K562 (cell line): ENCODE measurements around the gene PSMA7. TPM values are rescaled to one million over a fixed set of nuclear protein-coding genes. Genes with fewer than 3 reads are reported as not detected.

Experiments
- EP300 ChIP-seq: IDR thresholded peaks from 2 replicates; pipeline ENCODE4 v1.6.1; 2012; ENCODE audit warnings: low read length, improper control_type of control experiment
- ETV5 ChIP-seq: sonication (generic); formaldehyde crosslinking; IDR thresholded peaks from 2 replicates; pipeline ENCODE4 v1.4.0; 2020; ENCODE audit warnings: low read depth, mild to moderate bottlenecking, missing genetic modification reagents
- FOS ChIP-seq: IDR thresholded peaks from 3 replicates; pipeline ENCODE4 v1.6.1; 2011; ENCODE audit not compliant: insufficient read length; ENCODE audit errors: extremely low read depth
- FOXA1 ChIP-seq: fragments of 450-650 bp; IDR thresholded peaks from 2 replicates; pipeline ENCODE4 v1.6.1; 2016; ENCODE audit warnings: mild to moderate bottlenecking, borderline replicate concordance
- GTF2E2 ChIP-seq: fragments of 200-800 bp; sonication (Bioruptor generic); IDR thresholded peaks from 2 replicates; pipeline ENCODE4 v1.6.1; 2016; ENCODE audit warnings: missing genetic modification characterization, missing compliant biosample characterization
- IFI16 ChIP-seq: fragments of 250-450 bp; sonication (Bioruptor Pico); IDR thresholded peaks from 2 replicates; pipeline ENCODE4 v2.1.2; 2022; ENCODE audit warnings: mild to moderate bottlenecking, inconsistent platforms
- MITF ChIP-seq: IDR thresholded peaks from 2 replicates; pipeline ENCODE4 v1.6.1; 2014; ENCODE audit warnings: antibody characterized with exemption
- NCOA6 ChIP-seq: fragments of 450-650 bp; IDR thresholded peaks from 2 replicates; pipeline ENCODE4 v1.6.1; 2017; ENCODE audit warnings: mild to moderate bottlenecking
- TCFL5 ChIP-seq: fragments of 250-450 bp; sonication (Bioruptor Pico); conservative IDR thresholded peaks from 2 replicates; pipeline ENCODE4 v1.6.1; 2021; ENCODE audit warnings: mild to moderate bottlenecking, moderate library complexity, matching md5 sums
- ZNF311 ChIP-seq: fragments of 250-450 bp; sonication (Bioruptor Pico); IDR thresholded peaks from 2 replicates; pipeline ENCODE4 v1.4.0; 2020; ENCODE audit warnings: mild to moderate bottlenecking, moderate library complexity
- ZNF318 ChIP-seq, 2 experiments: fragments of 450-650 bp; IDR thresholded peaks; 2 replicates each; pipeline ENCODE4 v1.6.1; 2016; ENCODE audit warnings: mild to moderate bottlenecking in 2 of 2, borderline replicate concordance in 1 of 2, low read depth in 1 of 2, moderate library complexity in 1 of 2
- ZNF655 ChIP-seq: fragments of 250-450 bp; sonication (Bioruptor Pico); IDR thresholded peaks from 2 replicates; pipeline ENCODE4 v1.5.0; 2021
- polyA plus RNA-seq, 8 experiments: library from polyadenylated mRNA; depleted of rRNA in 4 of 8; stranded (reverse) in 5 of 8; unstranded in 3 of 8; fragments of >200 nt; fragmentation: Nextera tagmentation in 2 of 8; fragmentation: Illumina TruSeq in 1 of 8; extraction: Ambion mirVana in 2 of 8; extraction: Trizol in 1 of 8; gene quantifications; 2 replicates each; pipeline versions ENCODE4 v1.2.1 to v1.2.3, GENCODE V29; 2011 to 2014; ENCODE audit warnings: inconsistent platforms in 1 of 8, missing spikeins in 1 of 8
- total RNA-seq, 7 experiments: library from RNA; depleted of rRNA in 6 of 7; stranded (reverse); fragments of >200 nt in 6 of 7; fragmentation: Illumina TruSeq in 2 of 7; extraction: Trizol in 2 of 7; gene quantifications; 2 replicates each; pipeline versions ENCODE4 v1.2.1 to v1.2.3, GENCODE V29; 2011 to 2021; ENCODE audit warnings: low replicate concordance in 1 of 7
- TF ChIP-seq, protein P1 (sequence below): fragments of 250-450 bp; sonication (Bioruptor Pico); IDR thresholded peaks from 2 replicates; pipeline ENCODE4 v1.4.0; 2020; ENCODE audit warnings: borderline replicate concordance

The PSMA7 gene
- total and polyA plus RNA-seq, 9 of the 15 experiments (the other 6 are each of a cell fraction or from before 2014, with no cell fraction given), result 257 to 510 (median 393) TPM

DNA sequence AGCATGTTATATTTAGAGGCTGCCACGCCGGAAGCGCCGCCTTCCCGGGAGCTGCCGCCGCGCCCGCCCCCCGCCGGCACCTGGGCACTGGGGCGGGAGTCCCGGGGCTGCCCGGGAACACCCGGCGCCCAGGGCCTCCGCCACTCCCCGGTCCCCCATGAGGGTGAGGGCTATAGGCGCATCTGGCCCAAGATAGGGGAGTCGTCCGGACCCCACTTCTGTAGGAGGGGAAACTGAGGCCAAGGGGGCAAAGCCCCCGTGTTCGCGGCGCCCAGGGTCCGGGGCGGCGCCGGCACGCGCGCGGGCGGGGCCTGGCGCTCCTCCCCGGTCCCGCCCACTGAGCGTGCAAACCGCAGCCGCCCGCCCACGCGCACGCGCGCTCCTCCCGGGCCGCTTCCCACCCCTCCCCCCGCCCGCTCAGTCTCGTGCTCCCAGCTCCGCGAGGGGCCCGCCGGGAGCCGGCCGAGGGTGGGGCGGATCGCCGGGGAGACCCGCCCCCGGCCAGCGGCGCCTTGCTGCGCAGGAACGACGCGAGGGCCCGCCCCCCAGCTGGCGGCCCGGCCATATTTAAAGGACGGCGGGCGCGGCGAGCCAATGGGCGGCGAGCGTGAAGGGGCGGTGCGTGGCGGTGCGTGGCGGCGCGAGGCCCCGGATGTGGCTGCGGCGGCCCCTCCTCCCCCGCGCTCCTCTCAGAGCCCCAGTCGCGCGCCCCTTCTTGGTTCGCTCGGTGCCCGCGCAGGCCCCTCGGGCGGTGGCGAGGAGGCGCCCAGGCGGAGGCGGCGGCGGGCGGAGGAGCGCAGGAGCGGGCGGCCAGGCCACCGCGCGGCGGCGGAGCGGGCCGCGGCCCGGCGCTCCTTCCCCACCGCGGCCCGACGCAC lies 21.2 kb downstream of the PSMA7 start, which contains the start of gene LSM14B (continued):
- TF ChIP-seq ZNF318 (IDR thresholded peaks at IDR 0.05; ENCODE audit: borderline replicate concordance in 1 of 2, low read depth in 1 of 2), result no peak
- no peak for TF ChIP-seq FOXA1
- no peak for TF ChIP-seq FOS
- TF ChIP-seq ZNF311, result no peak
- TF ChIP-seq MITF, result peak; percentile 93
- no peak for TF ChIP-seq NCOA6
- TF ChIP-seq ETV5, result no peak; the same call in 1 of the 2 replicates
- TF ChIP-seq IFI16 (CRISPR knock-in tag), result no peak
- TF ChIP-seq TCFL5 (CRISPR knock-in tag), result no peak
- TF ChIP-seq EP300, result peak; percentile 30; the same call in 1 of the 2 replicates
- no peak for TF ChIP-seq ZNF655 (CRISPR knock-in tag)
- TF ChIP-seq, protein P1, sequence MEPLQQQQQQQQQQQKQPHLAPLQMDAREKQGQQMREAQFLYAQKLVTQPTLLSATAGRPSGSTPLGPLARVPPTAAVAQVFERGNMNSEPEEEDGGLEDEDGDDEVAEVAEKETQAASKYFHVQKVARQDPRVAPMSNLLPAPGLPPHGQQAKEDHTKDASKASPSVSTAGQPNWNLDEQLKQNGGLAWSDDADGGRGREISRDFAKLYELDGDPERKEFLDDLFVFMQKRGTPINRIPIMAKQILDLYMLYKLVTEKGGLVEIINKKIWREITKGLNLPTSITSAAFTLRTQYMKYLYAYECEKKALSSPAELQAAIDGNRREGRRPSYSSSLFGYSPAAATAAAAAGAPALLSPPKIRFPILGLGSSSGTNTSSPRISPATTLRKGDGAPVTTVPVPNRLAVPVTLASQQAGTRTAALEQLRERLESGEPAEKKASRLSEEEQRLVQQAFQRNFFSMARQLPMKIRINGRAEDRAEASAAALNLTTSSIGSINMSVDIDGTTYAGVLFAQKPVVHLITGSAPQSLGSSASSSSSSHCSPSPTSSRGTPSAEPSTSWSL (CRISPR knock-in tag), result no peak
- no peak for TF ChIP-seq GTF2E2 (tag)
